Transverse colon (tissue), 4 donors: Measurements from ENCODE around the gene ICAM4.

Experiments
- CTCF ChIP-seq, 5 experiments: fragments of 200-600 bp in 3 of 5; fragments of 450-650 bp in 2 of 5; sonication (generic) in 3 of 5; IDR thresholded peaks; 1 replicate in 2 of 5; 2 replicates in 3 of 5; pipeline ENCODE4 v1.5.1; 2016 to 2017; ENCODE audit warnings: antibody characterized with exemption in 5 of 5, inconsistent platforms in 3 of 5, mild to moderate bottlenecking in 2 of 5, moderate library complexity in 1 of 5
- EP300 ChIP-seq: sonication (generic); formaldehyde crosslinking; IDR thresholded peaks from one replicate; pipeline ENCODE4 v1.6.1; 2017; ENCODE audit warnings: antibody characterized with exemption, low read depth
- POLR2A ChIP-seq: fragments of 450-650 bp; IDR thresholded peaks from one replicate; pipeline ENCODE4 v1.6.1; 2016; ENCODE audit warnings: antibody characterized with exemption, mild to moderate bottlenecking, moderate library complexity
- POLR2AphosphoS5 ChIP-seq, 3 donors: sonication (generic); formaldehyde crosslinking; IDR thresholded peaks; one replicate each; pipeline ENCODE4 v1.6.1; 2016; ENCODE audit warnings: antibody characterized with exemption in 3 of 3

- no peak for TF ChIP-seq CTCF (IDR thresholded peaks at IDR 0.05)
- TF ChIP-seq POLR2A: no peak
- no peak for TF ChIP-seq POLR2AphosphoS5 (IDR thresholded peaks at IDR 0.05)
- TF ChIP-seq EP300: no peak
Measured at GRCh38 chr19:10271543-10272086, 15.1 kb upstream of the ICAM4 start.
